GM19351 (cell line): ENCODE data around the gene JMJD6.
"Not testable (repeated sequence)": the region's sequence is repeated elsewhere in the genome, so short reads cannot be mapped to it uniquely, and the experiment has no call there.

Experiments
- ATAC-seq: cut with Tn5 transposase; IDR thresholded peaks from one replicate; pipeline ENCODE4 v1.9.1; 2021; ENCODE audit warnings: mild to moderate bottlenecking, moderate library complexity; ENCODE audit not compliant: unreplicated experiment

The JMJD6 gene

GRCh38 chr17:76726231-76726775, at the start of gene JMJD6:
Gene JMJD6, minus strand, starts transcription at chr17:76726606. Its CDS starts 131 bp downstream, at chr17:76726475.
- ATAC-seq: peak; percentile 62

DNA sequence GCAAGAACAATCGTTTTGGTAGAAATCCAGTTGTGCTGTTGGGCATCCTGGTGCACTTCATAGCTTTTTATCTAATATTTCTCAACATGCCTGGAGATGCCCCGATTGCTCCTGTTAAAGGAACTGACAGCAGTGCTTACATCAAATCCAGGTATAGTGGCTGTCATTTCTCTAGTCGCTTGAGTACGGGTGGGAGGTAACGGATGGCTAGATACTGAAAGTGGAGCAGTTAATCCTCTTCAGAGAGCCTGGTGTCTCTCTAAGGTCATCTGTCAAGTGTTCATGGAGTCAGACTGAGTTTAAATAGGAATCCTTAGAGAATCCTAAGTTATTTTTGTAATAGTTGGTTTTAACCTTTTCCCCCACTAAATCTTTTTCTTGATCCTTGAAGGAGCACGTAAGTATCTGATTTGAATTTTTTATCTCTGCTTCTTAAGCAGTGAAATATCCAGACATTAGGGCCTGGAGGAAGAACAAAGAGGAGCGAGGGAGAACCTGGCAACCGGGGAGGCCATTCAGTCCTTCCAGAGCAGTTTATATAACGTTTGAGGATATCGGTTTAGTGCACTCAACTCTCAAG, 48.7 kb upstream of the JMJD6 start:
- ATAC-seq: no peak

- no peak for ATAC-seq
Measured at GRCh38 chr17:76772842-76773525, 46.6 kb upstream of the JMJD6 start.

DNA sequence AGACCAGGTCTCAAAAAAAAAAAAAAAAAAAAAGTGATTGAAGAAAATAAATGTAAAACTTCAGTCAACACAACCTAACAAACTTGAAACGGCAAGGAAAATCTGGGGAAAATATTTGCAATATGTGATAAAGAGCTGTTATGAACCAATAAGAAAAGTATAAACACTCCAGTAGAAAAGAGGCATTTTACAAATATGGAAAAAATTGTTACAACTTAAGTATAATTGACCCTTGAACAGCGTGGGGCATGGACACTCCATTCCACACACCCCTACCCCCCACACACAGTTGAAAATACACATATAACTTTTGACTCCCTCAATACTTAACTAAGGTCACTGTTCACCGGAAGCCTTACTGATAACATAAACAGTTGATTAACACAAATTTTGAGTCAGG, 32.2 kb upstream of the JMJD6 start:
- ATAC-seq: no peak

- no peak for ATAC-seq
Measured at GRCh38 chr17:76757256-76757655, 30.9 kb upstream of the JMJD6 start.

DNA sequence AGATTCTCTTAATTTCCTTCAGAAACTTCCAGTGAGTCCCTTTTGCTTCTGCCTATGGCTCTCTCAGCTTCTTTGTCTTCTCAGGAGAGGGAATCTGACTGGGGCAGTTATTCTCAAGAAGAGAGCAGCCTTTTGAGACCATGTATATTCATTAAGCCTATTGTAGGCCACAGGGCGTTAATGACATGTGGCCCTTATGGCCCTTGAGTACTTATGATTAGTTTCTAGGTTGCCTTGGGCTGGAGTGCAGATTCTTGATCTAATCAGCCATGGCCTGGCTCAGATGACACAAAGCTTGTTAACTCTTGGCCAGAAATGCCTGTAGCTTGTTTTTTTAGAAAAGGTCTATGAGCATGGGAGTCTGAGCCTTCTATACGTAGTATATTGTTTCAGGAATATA, 28.9 kb upstream of the JMJD6 start:
- no peak for ATAC-seq

DNA sequence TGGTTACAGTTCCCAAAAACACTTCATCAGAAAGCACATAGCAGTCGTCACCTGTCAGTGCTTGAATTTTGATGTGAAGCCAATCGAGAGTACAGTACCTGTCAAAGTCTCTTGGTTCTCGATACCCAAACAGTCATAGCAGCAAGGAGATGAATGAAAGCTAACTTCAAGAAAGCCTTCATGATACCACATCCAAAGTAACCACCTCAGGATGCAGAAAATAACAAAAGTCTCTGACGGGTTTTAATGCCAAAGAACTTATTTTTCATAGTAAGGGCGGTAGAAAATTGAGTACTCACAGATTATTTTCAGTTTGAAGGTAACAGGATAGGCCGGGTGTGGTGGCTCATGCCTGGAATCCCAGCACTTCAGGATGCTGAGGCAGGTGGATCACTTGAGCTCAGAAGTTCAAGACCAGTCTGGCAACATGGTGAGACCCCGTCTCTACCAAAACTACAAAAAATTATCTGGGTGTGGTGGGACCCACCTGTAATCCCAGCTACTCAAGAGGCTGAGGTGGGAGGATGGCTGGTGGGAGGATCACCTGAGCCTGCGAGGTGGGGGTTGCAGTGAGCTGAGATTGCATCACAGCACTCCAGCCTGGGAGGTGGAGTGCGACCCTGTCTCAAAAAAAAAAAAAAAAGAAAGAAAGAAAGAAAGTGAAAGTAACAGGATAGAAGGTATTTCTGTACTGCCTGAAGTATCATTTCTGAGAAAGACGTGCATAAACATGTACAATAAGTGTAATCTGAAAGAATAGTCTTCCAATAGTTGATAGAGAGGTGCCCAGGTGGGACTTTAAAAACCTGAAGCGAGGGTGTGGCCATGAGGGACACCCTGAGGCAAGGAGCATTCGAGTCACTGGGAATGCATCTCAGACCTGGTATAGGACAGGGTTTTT, 26.9 kb upstream of the JMJD6 start:
- ATAC-seq: no peak

GRCh38 chr17:76752006-76752405, 25.6 kb upstream of the JMJD6 start:
- ATAC-seq: no peak

DNA sequence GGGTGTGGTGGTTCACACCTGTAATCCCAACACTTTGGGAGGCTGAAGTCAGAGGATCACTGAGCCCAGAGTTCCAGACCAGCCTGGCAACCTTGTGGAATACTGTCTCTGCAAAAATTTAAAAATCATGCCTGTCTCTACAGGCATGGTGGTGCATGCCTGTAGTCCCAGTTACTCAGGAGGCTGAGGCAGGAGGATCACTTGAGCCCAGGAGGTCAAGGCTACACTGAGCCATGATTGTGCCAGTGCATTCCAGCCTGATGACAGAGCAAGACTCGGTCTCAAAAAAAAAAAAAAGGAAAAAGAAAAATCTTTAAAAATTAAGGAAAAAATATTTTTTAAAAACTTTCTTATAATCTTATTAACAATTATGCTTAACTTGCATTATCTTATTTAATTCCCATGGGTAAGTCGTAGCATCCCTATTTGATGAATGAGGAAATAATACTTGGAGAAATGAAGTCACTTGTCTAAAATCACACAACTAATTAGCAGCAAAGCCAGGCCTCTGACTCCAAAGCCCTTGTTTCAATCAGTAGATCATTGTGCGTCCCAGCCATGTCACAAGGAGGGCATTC, 25.1 kb upstream of the JMJD6 start:
- ATAC-seq: no peak

- ATAC-seq: no peak
Measured at GRCh38 chr17:76748657-76749056, 22.3 kb upstream of the JMJD6 start.

DNA sequence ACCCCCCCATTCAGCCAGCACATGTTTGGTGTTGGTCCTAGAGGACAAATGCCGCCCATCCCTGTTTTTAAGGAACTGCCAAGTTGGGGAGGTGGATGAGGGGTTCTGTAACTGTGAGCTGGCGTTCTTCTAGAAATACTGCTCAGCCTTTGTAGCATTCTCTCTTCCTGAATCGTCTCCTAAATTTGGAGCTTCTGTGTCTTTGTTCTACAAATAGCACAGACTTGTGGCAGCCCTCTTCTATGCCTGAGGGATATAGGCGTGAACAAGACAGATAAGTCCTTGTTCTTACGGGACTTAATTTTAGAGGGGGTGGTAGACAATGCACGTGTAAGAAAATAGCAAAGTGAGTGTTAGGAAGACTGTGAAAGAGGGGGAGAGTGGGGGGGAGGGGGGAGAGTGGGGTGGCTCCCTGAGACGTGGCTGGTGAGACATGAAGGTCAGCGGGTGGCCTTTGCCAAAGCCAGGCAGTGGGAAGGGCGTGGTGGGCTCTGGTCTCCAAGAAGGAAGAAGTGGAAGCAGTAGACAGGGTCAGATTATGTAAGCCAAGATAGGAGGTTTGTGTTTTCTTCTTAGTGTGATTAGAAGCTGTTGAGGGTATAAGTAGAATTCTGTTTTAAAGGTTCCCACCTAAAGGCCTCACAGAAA, 21.4 kb upstream of the JMJD6 start:
- no peak for ATAC-seq

DNA sequence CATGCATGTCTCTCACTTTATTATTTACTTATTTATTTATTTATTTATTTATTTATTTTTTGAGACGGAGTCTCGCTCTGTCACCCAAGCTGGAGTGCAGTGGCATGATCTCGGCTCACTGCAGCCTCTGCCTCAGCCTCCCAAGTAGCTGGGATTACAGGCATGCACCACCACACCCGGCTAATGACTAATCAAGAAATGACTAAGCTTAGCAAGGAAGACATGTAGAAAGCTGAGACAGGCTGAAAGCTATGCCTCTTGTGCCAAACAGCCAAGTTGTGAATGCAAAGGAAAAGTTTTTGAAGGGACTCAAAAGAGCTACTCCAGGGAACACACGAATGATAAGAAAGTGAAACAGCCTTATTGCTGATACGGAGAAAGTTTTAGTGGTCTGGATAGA, 19.4 kb upstream of the JMJD6 start:
- not testable (repeated sequence) for ATAC-seq

DNA sequence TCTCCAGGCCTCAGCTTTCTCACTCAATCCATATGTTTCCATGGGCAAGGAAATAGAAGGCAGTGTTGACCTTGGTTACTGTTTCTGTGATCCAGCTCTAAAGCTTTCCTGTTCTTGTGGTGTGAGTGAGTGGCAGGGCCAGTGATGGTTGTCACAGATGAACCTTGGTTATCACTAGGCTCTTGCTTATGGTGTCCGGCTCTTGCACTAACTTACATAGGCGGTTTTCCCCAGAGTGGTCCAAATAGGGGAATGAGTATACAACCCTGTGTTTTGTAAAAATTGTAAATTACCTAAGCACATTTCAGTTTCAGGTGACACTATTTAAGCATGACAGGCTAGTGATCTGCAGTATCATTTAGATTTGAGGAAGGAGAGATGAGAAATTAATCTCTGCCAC, 18.3 kb upstream of the JMJD6 start:
- ATAC-seq: no peak

DNA sequence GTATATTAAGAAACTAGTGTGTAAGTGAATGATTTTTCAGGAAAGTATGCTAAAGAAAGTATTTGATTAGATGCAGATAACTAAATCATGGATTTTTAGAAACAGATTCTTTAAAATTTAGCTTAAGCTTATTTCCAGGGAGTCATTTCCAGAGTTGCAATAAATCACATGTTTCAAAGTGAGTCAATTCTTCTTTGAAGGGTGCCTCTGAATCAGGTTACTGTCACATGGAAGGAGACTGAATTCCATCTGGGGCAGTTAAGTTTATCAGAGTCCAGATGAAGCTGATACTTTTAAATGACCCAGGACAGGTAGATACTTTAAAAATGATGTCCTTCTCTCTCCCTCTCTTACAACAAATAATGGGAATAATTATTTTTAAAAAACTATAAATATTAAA, 16.6 kb upstream of the JMJD6 start:
- no peak for ATAC-seq

DNA sequence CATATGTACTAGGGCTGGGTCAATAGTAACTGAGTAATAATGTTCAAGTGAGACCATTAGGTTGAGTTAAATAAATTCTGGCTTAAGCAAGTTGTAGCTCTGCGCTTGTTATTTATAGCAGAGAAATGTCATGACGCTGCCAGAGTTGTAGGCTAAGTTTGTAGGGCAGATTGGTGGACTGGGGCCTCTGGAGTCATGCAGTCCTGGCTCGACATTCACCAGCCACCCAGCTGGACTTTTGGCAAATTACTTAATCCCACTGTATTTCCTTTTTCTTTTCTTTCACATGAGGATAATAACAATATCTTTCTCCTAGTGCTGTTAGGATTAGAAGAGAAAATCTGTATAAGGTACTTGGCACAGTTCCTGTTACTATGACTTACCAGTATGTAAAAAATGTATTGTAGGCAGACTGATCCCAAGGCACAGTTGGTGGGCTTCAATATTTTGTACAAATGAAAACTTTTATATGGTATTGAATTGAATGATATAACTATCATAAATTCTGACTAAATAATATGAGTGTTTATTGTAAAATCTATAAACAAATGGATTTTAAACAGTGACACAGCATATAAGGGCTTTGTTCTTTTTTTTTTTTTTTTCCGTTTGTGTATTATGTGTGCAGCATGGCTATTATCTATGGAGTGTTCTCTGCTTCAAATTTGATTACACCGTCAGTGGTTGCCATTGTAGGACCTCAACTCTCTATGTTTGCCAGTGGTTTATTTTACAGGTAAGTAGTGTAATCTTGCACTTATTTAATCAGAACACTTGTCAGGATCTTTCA, 14.1 kb upstream of the JMJD6 start:
- no peak for ATAC-seq

DNA sequence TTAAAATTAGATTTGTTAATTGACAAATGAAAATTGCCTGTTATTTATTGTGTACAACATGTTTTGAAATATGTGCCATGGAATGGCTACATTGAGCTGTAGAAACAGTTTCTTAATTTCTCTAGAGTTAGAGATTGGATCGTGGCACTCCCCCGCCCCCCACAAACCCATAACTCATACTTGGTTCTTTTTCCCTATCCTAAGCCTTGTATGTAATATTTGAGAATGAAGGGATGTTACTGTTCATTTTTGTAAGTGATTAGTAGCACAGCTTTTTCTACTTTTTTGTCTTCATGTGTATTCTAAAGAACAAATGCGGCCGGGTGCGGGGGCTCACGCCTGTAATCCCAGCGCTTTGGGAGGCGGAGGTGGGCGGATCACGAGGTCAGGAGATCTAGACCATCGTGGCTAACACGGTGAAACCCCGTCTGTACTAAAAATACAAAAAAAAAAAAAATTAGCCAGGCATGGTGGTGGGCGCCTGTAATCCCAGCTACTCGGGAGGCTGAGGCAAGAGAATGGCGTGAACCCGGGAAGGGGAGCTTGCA, 13.2 kb upstream of the JMJD6 start:
- ATAC-seq: not testable (repeated sequence)

- ATAC-seq: no peak
Measured at GRCh38 chr17:76738468-76738850, 12.1 kb upstream of the JMJD6 start.

GRCh38 chr17:76737676-76738467, 11.5 kb upstream of the JMJD6 start, which contains the start of gene MFSD11:
Gene MFSD11, plus strand, starts transcription at chr17:76738119. Its CDS starts 234 bp downstream, at chr17:76738353.
- peak; percentile 64 for ATAC-seq
